Lung (tissue), 12 donors: ENCODE results near the gene C17orf50. TPM values are rescaled to one million over a fixed set of nuclear protein-coding genes. Genes with fewer than 3 reads are reported as not detected.

ENCODE experiments used
- ATAC-seq: fragments of 200-7000 bp; cut with Tn5 transposase; one replicate; pipeline ENCODE4 v1.9.1; 2020; ENCODE audit warnings: moderate number of reproducible peaks; ENCODE audit not compliant: insufficient read depth, low FRiP score
- DNase-seq, 3 donors: peaks; one replicate each; pipeline ENCODE4 v3.0.0-alpha.2; 2013 to 2017
- H3K27ac ChIP-seq, 2 donors: one replicate each; pipeline ENCODE4 v1.5.1; 2013; ENCODE audit warnings: mild to moderate bottlenecking in 2 of 2, moderate library complexity in 2 of 2, control low read depth in 1 of 2, inconsistent platforms in 1 of 2, low read depth in 1 of 2, low read length in 1 of 2
- H3K27me3 ChIP-seq, 3 donors: one replicate each; pipeline ENCODE4 v1.5.1; 2013; ENCODE audit warnings: low read length in 2 of 3; ENCODE audit not compliant: control insufficient read depth in 3 of 3, insufficient read depth in 3 of 3
- H3K36me3 ChIP-seq, 4 donors: one replicate each; pipeline ENCODE4 v1.5.1; 2013; ENCODE audit warnings: low read length in 4 of 4, mild to moderate bottlenecking in 1 of 4, moderate library complexity in 1 of 4; ENCODE audit not compliant: control insufficient read depth in 4 of 4, insufficient read depth in 4 of 4
- H3K4me1 ChIP-seq, 5 donors: one replicate each; pipeline ENCODE4 v1.5.1; 2013; ENCODE audit warnings: low read length in 5 of 5, mild to moderate bottlenecking in 2 of 5, moderate library complexity in 1 of 5; ENCODE audit not compliant: control insufficient read depth in 5 of 5, insufficient read depth in 5 of 5
- H3K4me3 ChIP-seq: one replicate; pipeline ENCODE4 v1.5.1; 2013; ENCODE audit warnings: mild to moderate bottlenecking, control low read depth, moderate library complexity
- H3K9ac ChIP-seq, 2 donors: one replicate each; pipeline ENCODE4 v1.5.1; 2013; ENCODE audit warnings: low read length in 2 of 2, control low read depth in 1 of 2; ENCODE audit not compliant: insufficient read depth in 1 of 2
- H3K9me3 ChIP-seq, 4 donors: one replicate each; pipeline ENCODE4 v1.5.1; 2013; ENCODE audit warnings: low read length in 3 of 4, mild to moderate bottlenecking in 1 of 4, moderate library complexity in 1 of 4; ENCODE audit not compliant: control insufficient read depth in 4 of 4, insufficient read depth in 3 of 4
- WGBS, 2 donors: extraction: QIAGEN DNeasy Blood & Tissue Kit; methylation state at CpG; one replicate each; pipeline ENCODE4 v1.1.7; 2013; 5-methylcytosine and 5-hydroxymethylcytosine counted together
- polyA plus RNA-seq, 2 donors: library from polyadenylated mRNA; stranded (reverse); fragments of 200-250 nt; gene quantifications; one replicate each; pipeline ENCODE4 v1.2.1, GENCODE V29; 2013
- total RNA-seq, 2 donors: library from RNA; depleted of rRNA in 1 of 2; stranded (reverse); fragments of >200 nt in 1 of 2; gene quantifications; one replicate each; pipeline ENCODE4 v1.2.1, GENCODE V29; 2014 to 2021
- TF ChIP-seq, protein P1 (sequence below): IDR thresholded peaks from 2 replicates; pipeline ENCODE4 v1.5.1; 2012; ENCODE audit warnings: mild to moderate bottlenecking; ENCODE audit errors: control extremely low read depth, extremely low read depth
- donor health status: control.
- donor health status: control.
- donor health status: Bipolar disorder and iron deficiency.
- donor health status: healthy.
- donor health status: DM: yes; HTN: yes; CAD: no.

The C17orf50 gene
- total and polyA plus RNA-seq, 4 donors: 0.18 to 0.40 (median 0.26) TPM; not detected in 1

GRCh38 chr17:35769895-35770486 lies 9.3 kb downstream of the C17orf50 start:
- Histone ChIP-seq H3K27me3 (no peaks in the 10 kb centered on the region), H3K27ac (no peak overlapping the region), H3K9ac (no peak overlapping the region), H3K9me3 (no peaks in the 10 kb centered on the region), H3K4me1 (peaks cover 0 to 23% (median 5%) of the 10 kb centered on the region in 5 donors), H3K4me3 (no peak overlapping the region), H3K36me3 (peaks cover 0 to 2% (median 0%) of the 10 kb centered on the region in 4 donors)
- TF ChIP-seq, protein P1, sequence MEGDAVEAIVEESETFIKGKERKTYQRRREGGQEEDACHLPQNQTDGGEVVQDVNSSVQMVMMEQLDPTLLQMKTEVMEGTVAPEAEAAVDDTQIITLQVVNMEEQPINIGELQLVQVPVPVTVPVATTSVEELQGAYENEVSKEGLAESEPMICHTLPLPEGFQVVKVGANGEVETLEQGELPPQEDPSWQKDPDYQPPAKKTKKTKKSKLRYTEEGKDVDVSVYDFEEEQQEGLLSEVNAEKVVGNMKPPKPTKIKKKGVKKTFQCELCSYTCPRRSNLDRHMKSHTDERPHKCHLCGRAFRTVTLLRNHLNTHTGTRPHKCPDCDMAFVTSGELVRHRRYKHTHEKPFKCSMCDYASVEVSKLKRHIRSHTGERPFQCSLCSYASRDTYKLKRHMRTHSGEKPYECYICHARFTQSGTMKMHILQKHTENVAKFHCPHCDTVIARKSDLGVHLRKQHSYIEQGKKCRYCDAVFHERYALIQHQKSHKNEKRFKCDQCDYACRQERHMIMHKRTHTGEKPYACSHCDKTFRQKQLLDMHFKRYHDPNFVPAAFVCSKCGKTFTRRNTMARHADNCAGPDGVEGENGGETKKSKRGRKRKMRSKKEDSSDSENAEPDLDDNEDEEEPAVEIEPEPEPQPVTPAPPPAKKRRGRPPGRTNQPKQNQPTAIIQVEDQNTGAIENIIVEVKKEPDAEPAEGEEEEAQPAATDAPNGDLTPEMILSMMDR: no peak
- DNase-seq (no peak), ATAC-seq (no peak)
- 96 to 98% methylated on average over 48 of the region's 48 CpGs for WGBS, 2 donors

DNA sequence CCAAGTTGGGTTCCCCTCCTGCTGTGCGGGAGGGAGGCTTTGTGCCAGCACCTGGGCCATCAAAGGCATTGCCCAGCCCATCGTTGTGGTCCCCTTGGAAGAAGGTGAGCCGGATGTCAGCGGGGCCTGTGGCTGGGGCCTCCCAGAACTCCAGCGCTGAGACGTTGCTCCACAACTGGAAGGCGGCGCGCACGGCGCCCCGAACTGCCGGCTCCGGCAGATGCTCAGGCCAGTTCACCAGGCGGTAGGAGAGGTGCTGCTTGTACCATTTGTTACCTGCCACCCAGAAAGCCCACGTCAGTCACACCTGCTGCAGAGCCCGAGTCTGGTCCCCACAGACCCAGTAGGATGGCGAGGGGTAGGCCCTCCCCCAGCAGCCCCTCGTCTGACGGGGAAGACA lies 12.4 kb downstream of the C17orf50 start:
- H3K4me1 ChIP-seq: peaks cover 0 to 32% (median 15%) of the 10 kb centered on the region in 5 donors
- WGBS, 2 donors: 77 to 79% methylated on average over 20 of the region's 20 CpGs

DNA sequence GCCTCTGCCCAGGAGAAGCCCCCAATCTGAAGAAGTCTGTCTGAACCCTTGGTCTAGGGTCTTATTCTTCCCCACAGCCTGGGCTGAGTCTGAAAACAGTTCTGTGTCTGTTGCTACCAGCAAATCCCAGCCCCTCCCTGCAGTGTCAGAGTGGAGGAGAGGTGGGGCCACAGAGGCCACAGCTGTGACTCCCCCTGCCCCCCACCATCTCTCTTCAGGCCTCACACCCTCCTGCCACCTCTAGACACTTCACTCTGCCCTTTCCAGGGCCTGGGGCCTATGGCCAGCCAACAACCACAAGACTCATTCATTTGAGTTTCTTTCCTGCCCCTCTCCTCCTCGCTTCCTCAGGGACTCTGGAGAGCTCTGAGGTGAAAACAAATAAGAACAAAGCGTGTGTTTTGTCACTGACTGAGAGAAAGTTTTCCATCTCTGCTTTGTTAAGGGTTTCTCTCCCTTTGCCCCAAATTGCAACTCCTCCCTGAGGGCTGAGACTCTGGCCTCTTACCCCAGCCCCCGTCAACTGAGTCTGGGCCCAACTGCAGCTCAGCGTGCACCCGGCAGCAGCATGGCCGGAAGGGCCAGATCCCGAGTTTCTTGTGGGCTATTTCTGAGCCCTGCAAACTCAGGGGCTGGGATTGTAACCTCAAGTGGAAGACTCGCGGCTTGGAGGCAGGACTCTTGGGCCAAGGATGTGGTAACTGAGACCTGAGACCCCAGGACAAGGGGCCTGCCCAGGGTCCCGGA lies 13.2 kb downstream of the C17orf50 start:
- H3K4me3 ChIP-seq: no peak overlapping the region
- peaks cover 0 to 32% (median 16%) of the 10 kb centered on the region in 5 donors for H3K4me1 ChIP-seq
- H3K36me3 ChIP-seq: peaks cover 0 to 2% (median 0%) of the 10 kb centered on the region in 4 donors
- 54 to 82% methylated on average over 10 of the region's 10 CpGs for WGBS, 2 donors
- no peak overlapping the region for H3K9ac ChIP-seq
- DNase-seq (peak in 1 of 3 donors; percentile 17), ATAC-seq (peak; percentile 56)
- H3K27ac ChIP-seq: peak overlapping the region in 1 of 2 donors; percentile 78
- H3K27me3 ChIP-seq: no peaks in the 10 kb centered on the region
- no peaks in the 10 kb centered on the region for H3K9me3 ChIP-seq
- TF ChIP-seq, protein P1: no peak

More for the DNA sequence above, 12.4 kb downstream of the C17orf50 start:
- no peak overlapping the region for H3K4me3 ChIP-seq
- H3K9ac ChIP-seq: no peak overlapping the region
- H3K36me3 ChIP-seq: peaks cover 0 to 2% (median 0%) of the 10 kb centered on the region in 4 donors
- DNase-seq: no peak
- no peak for ATAC-seq
- H3K27ac ChIP-seq: peak overlapping the region in 1 of 2 donors; percentile 78
- H3K9me3 ChIP-seq: no peaks in the 10 kb centered on the region
- TF ChIP-seq, protein P1: no peak
- no peaks in the 10 kb centered on the region for H3K27me3 ChIP-seq
